ENCODE data around the gene DCK.

DNA sequence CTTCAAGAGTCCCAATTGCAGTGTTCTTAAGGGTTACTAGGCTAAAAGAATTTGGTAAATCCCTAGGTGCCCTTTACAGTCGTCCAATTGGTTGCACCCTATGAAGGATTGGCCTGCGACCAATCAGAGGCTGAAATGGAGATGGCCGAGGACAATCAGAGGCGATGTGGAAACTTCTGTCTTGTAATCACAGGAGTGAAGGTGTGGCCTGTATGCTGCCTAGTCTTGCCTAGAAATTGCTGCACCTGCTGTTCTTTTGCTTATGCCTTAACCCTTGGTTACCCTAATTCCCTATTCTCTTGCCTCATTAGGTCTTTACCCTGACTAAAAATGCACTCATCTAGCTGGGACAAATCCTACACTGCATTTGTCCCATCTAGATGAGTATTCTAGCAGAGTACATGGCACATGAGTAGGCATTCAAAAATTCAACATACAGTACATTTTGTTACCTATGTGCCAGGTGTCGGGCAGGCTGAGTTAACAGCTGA is 1.0 kb upstream of the DCK start:
- TF ChIP-seq, protein P1, sequence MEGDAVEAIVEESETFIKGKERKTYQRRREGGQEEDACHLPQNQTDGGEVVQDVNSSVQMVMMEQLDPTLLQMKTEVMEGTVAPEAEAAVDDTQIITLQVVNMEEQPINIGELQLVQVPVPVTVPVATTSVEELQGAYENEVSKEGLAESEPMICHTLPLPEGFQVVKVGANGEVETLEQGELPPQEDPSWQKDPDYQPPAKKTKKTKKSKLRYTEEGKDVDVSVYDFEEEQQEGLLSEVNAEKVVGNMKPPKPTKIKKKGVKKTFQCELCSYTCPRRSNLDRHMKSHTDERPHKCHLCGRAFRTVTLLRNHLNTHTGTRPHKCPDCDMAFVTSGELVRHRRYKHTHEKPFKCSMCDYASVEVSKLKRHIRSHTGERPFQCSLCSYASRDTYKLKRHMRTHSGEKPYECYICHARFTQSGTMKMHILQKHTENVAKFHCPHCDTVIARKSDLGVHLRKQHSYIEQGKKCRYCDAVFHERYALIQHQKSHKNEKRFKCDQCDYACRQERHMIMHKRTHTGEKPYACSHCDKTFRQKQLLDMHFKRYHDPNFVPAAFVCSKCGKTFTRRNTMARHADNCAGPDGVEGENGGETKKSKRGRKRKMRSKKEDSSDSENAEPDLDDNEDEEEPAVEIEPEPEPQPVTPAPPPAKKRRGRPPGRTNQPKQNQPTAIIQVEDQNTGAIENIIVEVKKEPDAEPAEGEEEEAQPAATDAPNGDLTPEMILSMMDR (IDR thresholded peaks at IDR 0.05 in 8 of 11, conservative IDR thresholded peaks at IDR 0.05 in 3 of 11): no peak
- TF ChIP-seq POLR2A (IDR thresholded peaks at IDR 0.05): no peak
